ENCODE data around the gene VENTX.

The VENTX gene

GRCh38 chr10:133242611-133243356, 5.1 kb downstream of the VENTX start:
- TF ChIP-seq CTCF (IDR thresholded peaks at IDR 0.05; ENCODE audit: insufficient read depth, low read length, poor library complexity, severe bottlenecking), result no peak
- Histone ChIP-seq H3K27me3 (replicated peaks; ENCODE audit: control insufficient read depth, insufficient read depth, low read length) (no peaks in the 10 kb centered on the region; the same call in 1 of the 2 replicates), H3K36me3 (ENCODE audit: control insufficient read depth, insufficient read depth, low read length) (no peaks in the 10 kb centered on the region), H3K4me3 (replicated peaks; ENCODE audit: low read depth, low read length) (no peak overlapping the region)
- no peak for DNase-seq (ENCODE audit: extremely low read depth, insufficient read length)

- Histone ChIP-seq H3K27me3 (replicated peaks; ENCODE audit: control insufficient read depth, insufficient read depth, low read length) (no peaks in the 10 kb centered on the region; the same call in 1 of the 2 replicates), H3K4me3 (replicated peaks; ENCODE audit: low read depth, low read length) (no peak overlapping the region), H3K36me3 (ENCODE audit: control insufficient read depth, insufficient read depth, low read length) (no peaks in the 10 kb centered on the region)
- no peak for DNase-seq (ENCODE audit: extremely low read depth, insufficient read length)
- no peak for TF ChIP-seq CTCF (IDR thresholded peaks at IDR 0.05; ENCODE audit: insufficient read depth, low read length, poor library complexity, severe bottlenecking)
These were observed 5.9 kb downstream of the VENTX start for GRCh38 chr10:133243593-133243992.

- Histone ChIP-seq H3K4me3 (replicated peaks; ENCODE audit: low read depth, low read length) (no peak overlapping the region), H3K27me3 (replicated peaks; ENCODE audit: control insufficient read depth, insufficient read depth, low read length) (no peaks in the 10 kb centered on the region; the same call in 1 of the 2 replicates), H3K36me3 (ENCODE audit: control insufficient read depth, insufficient read depth, low read length) (no peaks in the 10 kb centered on the region)
- no peak for TF ChIP-seq CTCF (IDR thresholded peaks at IDR 0.05; ENCODE audit: insufficient read depth, low read length, poor library complexity, severe bottlenecking)
- no peak for DNase-seq (ENCODE audit: extremely low read depth, insufficient read length)
These were observed 8.0 kb downstream of the VENTX start for GRCh38 chr10:133245439-133246235.

GRCh38 chr10:133246236-133246626, 8.6 kb downstream of the VENTX start:
- no peak for TF ChIP-seq CTCF (IDR thresholded peaks at IDR 0.05; ENCODE audit: insufficient read depth, low read length, poor library complexity, severe bottlenecking)
- Histone ChIP-seq H3K4me3 (replicated peaks; ENCODE audit: low read depth, low read length) (no peak overlapping the region), H3K27me3 (replicated peaks; ENCODE audit: control insufficient read depth, insufficient read depth, low read length) (no peaks in the 10 kb centered on the region; the same call in 1 of the 2 replicates), H3K36me3 (ENCODE audit: control insufficient read depth, insufficient read depth, low read length) (no peaks in the 10 kb centered on the region)
- DNase-seq (ENCODE audit: extremely low read depth, insufficient read length), result no peak

- Histone ChIP-seq H3K27me3 (replicated peaks; ENCODE audit: control insufficient read depth, insufficient read depth, low read length) (no peaks in the 10 kb centered on the region; the same call in 1 of the 2 replicates), H3K4me3 (replicated peaks; ENCODE audit: low read depth, low read length) (no peak overlapping the region), H3K36me3 (ENCODE audit: control insufficient read depth, insufficient read depth, low read length) (no peaks in the 10 kb centered on the region)
- no peak for TF ChIP-seq CTCF (IDR thresholded peaks at IDR 0.05; ENCODE audit: insufficient read depth, low read length, poor library complexity, severe bottlenecking)
- DNase-seq (ENCODE audit: extremely low read depth, insufficient read length), result no peak
These were observed 10.2 kb downstream of the VENTX start for GRCh38 chr10:133247681-133248333.

Measured in GM06990 (cell line).